Kidney (tissue), 14 donors: ENCODE data around the gene KRI1. TPM values are rescaled to one million over a fixed set of nuclear protein-coding genes. Genes with fewer than 3 reads are reported as not detected.

ENCODE experiments used
- DNase-seq, 5 donors: peaks; one replicate each; pipeline ENCODE4 v3.0.0-alpha.2; 2013 to 2020
- FAIRE-seq: peaks from 2 replicates; lab custom pipeline; 2012; peaks lifted over from hg19 to GRCh38; lab: Jason Lieb, UNC
- H3K27ac ChIP-seq, 2 donors: one replicate each; pipeline ENCODE4 v1.7.0; 2013; ENCODE audit warnings: low read depth in 2 of 2, low read length in 2 of 2, inconsistent platforms in 1 of 2
- H3K27me3 ChIP-seq: one replicate; pipeline ENCODE4 v1.7.1; 2013; ENCODE audit warnings: low read length, inconsistent platforms; ENCODE audit not compliant: control insufficient read depth, insufficient read depth
- H3K36me3 ChIP-seq, 3 donors: one replicate each; pipeline versions ENCODE4 v1.7.0 to v1.7.1; 2013; ENCODE audit warnings: low read length in 3 of 3, control low read depth in 1 of 3, inconsistent platforms in 1 of 3; ENCODE audit not compliant: insufficient read depth in 3 of 3, control insufficient read depth in 2 of 3
- H3K4me1 ChIP-seq, 3 donors: one replicate each; pipeline versions ENCODE4 v1.7.0 to v1.7.1; 2013; ENCODE audit warnings: low read length in 3 of 3, inconsistent platforms in 1 of 3, low read depth in 1 of 3; ENCODE audit not compliant: control insufficient read depth in 2 of 3, insufficient read depth in 2 of 3
- H3K4me3 ChIP-seq, 3 donors: one replicate each; pipeline versions ENCODE4 v1.7.0 to v1.8.1; 2013; ENCODE audit warnings: low read length in 3 of 3, control low read depth in 1 of 3, inconsistent platforms in 1 of 3
- H3K9ac ChIP-seq, 3 donors: one replicate each; pipeline versions ENCODE4 v1.7.0 to v1.7.1; 2013; ENCODE audit warnings: low read length in 3 of 3, control low read depth in 1 of 3, inconsistent platforms in 1 of 3
- H3K9me3 ChIP-seq, 3 donors: one replicate each; pipeline versions ENCODE4 v1.7.0 to v1.7.1; 2013; ENCODE audit warnings: low read length in 3 of 3, control low read depth in 1 of 3, inconsistent platforms in 1 of 3; ENCODE audit not compliant: control insufficient read depth in 2 of 3, insufficient read depth in 1 of 3
- intact Hi-C: fragments of 100-400 bp; cut with DNase I; formaldehyde crosslinking; loops from one replicate; pipeline ENCODE4 v1.11.1; 2022
- polyA plus RNA-seq: library from polyadenylated mRNA; stranded (reverse); fragments of 350-450 nt; fragmentation: Illumina TruSeq; extraction: RNeasy Lipid Tissue Mini Kit (QIAGEN cat#74804); gene quantifications from one replicate; pipeline ENCODE4 v1.2.3, GENCODE V29; 2014; ENCODE audit warnings: low read depth, low replicate concordance; ENCODE audit not compliant: insufficient read depth
- total RNA-seq: library from RNA; stranded (reverse); fragmentation: NEBNext Ultra II Directional; extraction: Animal tissue kit (Norgen Biotek cat#: 25700); gene quantifications from one replicate; pipeline ENCODE4 v1.2.1, GENCODE V29; 2021
- TF ChIP-seq, protein P1 (sequence below): IDR thresholded peaks from 3 replicates; pipeline ENCODE4 v1.5.1; 2012; ENCODE audit warnings: mild to moderate bottlenecking, moderate library complexity, borderline replicate concordance; ENCODE audit not compliant: insufficient read depth; ENCODE audit errors: extremely low read depth
- donor health status: control.
- donor health status: control.
- donor health status: control.
- donor health status: control.
- donor health status: control.
- donor health status: DM: yes; HTN: yes; CAD: no.
- donor health status: Normal renal cell carcinoma (clear cell type).

Gene KRI1
- total and polyA plus RNA-seq, 2 donors from 2014 or later, result 13.9 to 29.4 TPM

- Histone ChIP-seq H3K27me3 (no peaks in the 10 kb centered on the region), H3K4me3 (peak overlapping the region in 1 of 3 donors; percentile 74), H3K36me3 (no peaks in the 10 kb centered on the region), H3K9me3 (no peaks in the 10 kb centered on the region), H3K9ac (no peak overlapping the region), H3K27ac (peak overlapping the region; percentile 89 to 94), H3K4me1 (peaks cover 0 to 5% (median 0%) of the 10 kb centered on the region in 3 donors)
- no peak for FAIRE-seq
- no peak for DNase-seq
- TF ChIP-seq, protein P1, sequence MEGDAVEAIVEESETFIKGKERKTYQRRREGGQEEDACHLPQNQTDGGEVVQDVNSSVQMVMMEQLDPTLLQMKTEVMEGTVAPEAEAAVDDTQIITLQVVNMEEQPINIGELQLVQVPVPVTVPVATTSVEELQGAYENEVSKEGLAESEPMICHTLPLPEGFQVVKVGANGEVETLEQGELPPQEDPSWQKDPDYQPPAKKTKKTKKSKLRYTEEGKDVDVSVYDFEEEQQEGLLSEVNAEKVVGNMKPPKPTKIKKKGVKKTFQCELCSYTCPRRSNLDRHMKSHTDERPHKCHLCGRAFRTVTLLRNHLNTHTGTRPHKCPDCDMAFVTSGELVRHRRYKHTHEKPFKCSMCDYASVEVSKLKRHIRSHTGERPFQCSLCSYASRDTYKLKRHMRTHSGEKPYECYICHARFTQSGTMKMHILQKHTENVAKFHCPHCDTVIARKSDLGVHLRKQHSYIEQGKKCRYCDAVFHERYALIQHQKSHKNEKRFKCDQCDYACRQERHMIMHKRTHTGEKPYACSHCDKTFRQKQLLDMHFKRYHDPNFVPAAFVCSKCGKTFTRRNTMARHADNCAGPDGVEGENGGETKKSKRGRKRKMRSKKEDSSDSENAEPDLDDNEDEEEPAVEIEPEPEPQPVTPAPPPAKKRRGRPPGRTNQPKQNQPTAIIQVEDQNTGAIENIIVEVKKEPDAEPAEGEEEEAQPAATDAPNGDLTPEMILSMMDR, result no peak
- intact Hi-C loops, result no loop called here
Measured at GRCh38 chr19:10604460-10604980, 38.7 kb upstream of the KRI1 start.

- TF ChIP-seq, protein P1, result no peak
- intact Hi-C loops, result no loop called here
Measured at GRCh38 chr19:10603873-10604459, 38.2 kb upstream of the KRI1 start.

GRCh38 chr19:10603084-10603872, 37.5 kb upstream of the KRI1 start:
- Histone ChIP-seq H3K27ac (peak overlapping the region; percentile 89 to 94), H3K4me3 (peak overlapping the region; percentile 64 to 74 (median 68)), H3K36me3 (no peaks in the 10 kb centered on the region), H3K27me3 (no peaks in the 10 kb centered on the region), H3K4me1 (peaks cover 0 to 5% (median 0%) of the 10 kb centered on the region in 3 donors), H3K9me3 (no peaks in the 10 kb centered on the region), H3K9ac (peak overlapping the region; percentile 43 to 69 (median 54))
- intact Hi-C loops, result no loop called here
- TF ChIP-seq, protein P1, result no peak
- FAIRE-seq, result no peak
- DNase-seq, result peak in 4 of 5 donors; percentile 21 to 81 (median 63)

More at GRCh38 chr19:10603873-10604459, 38.2 kb upstream of the KRI1 start:
- Histone ChIP-seq H3K27me3 (no peaks in the 10 kb centered on the region), H3K9ac (peak overlapping the region in 1 of 3 donors; percentile 31), H3K27ac (peak overlapping the region; percentile 89 to 94), H3K4me1 (peaks cover 0 to 5% (median 0%) of the 10 kb centered on the region in 3 donors), H3K36me3 (no peaks in the 10 kb centered on the region), H3K9me3 (no peaks in the 10 kb centered on the region), H3K4me3 (peak overlapping the region in 2 of 3 donors; percentile 64 to 74)
- no peak for FAIRE-seq
- peak in 1 of 5 donors; percentile 35 for DNase-seq
